Measurements from ENCODE around the gene KLK2.
"Not testable (repeated sequence)": the region's sequence is repeated elsewhere in the genome, so short reads cannot be mapped to it uniquely, and the experiment has no call there.

GRCh38 chr19:50896089-50896590 is 22.9 kb downstream of the KLK2 start:
- TF ChIP-seq CTCF (IDR thresholded peaks at IDR 0.05); POLR2AphosphoS5 (IDR thresholded peaks at IDR 0.05; ENCODE audit: low read depth, low read length); SIN3A (IDR thresholded peaks at IDR 0.05; ENCODE audit: borderline replicate concordance, insufficient read depth, low read depth, low read length): not testable (repeated sequence)

All from Panc1 (cell line).